Keratinocyte (primary cell): Measurements from ENCODE around the gene TBC1D12. TPM values are rescaled to one million over a fixed set of nuclear protein-coding genes. Genes with fewer than 3 reads are reported as not detected.

Source experiments
- DNase-seq: peaks from one replicate; pipeline ENCODE4 v3.0.0-alpha.2; 2011; ENCODE audit warnings: low read depth, missing footprints, low spot score
- FAIRE-seq: peaks from 2 replicates; lab custom pipeline; 2011; peaks lifted over from hg19 to GRCh38; lab: Jason Lieb, UNC
- H2AFZ ChIP-seq: 2 replicates; pipeline ENCODE4 v1.6.0; 2012; ENCODE audit warnings: low read length, control low read depth, inconsistent platforms; ENCODE audit not compliant: control insufficient read depth
- H3K27ac ChIP-seq: 2 replicates; pipeline ENCODE4 v1.5.1; 2011; ENCODE audit warnings: low read length; ENCODE audit not compliant: control insufficient read depth, insufficient read depth
- H3K27me3 ChIP-seq: 3 replicates; pipeline ENCODE4 v1.6.0; 2011; ENCODE audit warnings: low read length; ENCODE audit not compliant: control insufficient read depth, insufficient read depth; ENCODE audit errors: extremely low read depth
- H3K36me3 ChIP-seq, 2 experiments: 2 replicates in 1 of 2; 3 replicates in 1 of 2; pipeline ENCODE4 v1.5.1; 2011; ENCODE audit warnings: low read length in 2 of 2, mild to moderate bottlenecking in 1 of 2; ENCODE audit not compliant: control insufficient read depth in 2 of 2, insufficient read depth in 2 of 2; ENCODE audit errors: extremely low read depth in 1 of 2
- H3K4me1 ChIP-seq: 3 replicates; pipeline ENCODE4 v1.5.1; 2011; ENCODE audit warnings: low read length; ENCODE audit not compliant: control insufficient read depth, insufficient read depth; ENCODE audit errors: extremely low read depth
- H3K4me2 ChIP-seq: 3 replicates; pipeline ENCODE4 v1.6.0; 2011; ENCODE audit warnings: low read depth, low read length; ENCODE audit not compliant: control insufficient read depth, insufficient read depth; ENCODE audit errors: extremely low read depth
- H3K4me3 ChIP-seq, 3 experiments: fragments of 200-600 bp in 1 of 3; sonication (generic) in 1 of 3; 2 replicates in 2 of 3; 3 replicates in 1 of 3; pipeline ENCODE4 v1.5.1; 2011 to 2016; ENCODE audit warnings: low read length in 3 of 3, mild to moderate bottlenecking in 3 of 3, control low read depth in 2 of 3, inconsistent platforms in 1 of 3, low read depth in 1 of 3, mixed read lengths in 1 of 3, mixed run types in 1 of 3, moderate library complexity in 1 of 3; ENCODE audit not compliant: control insufficient read depth in 2 of 3, insufficient read depth in 2 of 3; ENCODE audit errors: extremely low read depth in 1 of 3
- H3K79me2 ChIP-seq: 2 replicates; pipeline ENCODE4 v1.6.0; 2012; ENCODE audit warnings: low read length; ENCODE audit not compliant: control insufficient read depth, insufficient read depth
- H3K9ac ChIP-seq: 3 replicates; pipeline ENCODE4 v1.6.0; 2011; ENCODE audit warnings: low read length; ENCODE audit not compliant: control insufficient read depth, insufficient read depth; ENCODE audit errors: extremely low read depth
- H3K9me1 ChIP-seq: 3 replicates; pipeline ENCODE4 v1.6.0; 2011; ENCODE audit warnings: low read length; ENCODE audit not compliant: control insufficient read depth, insufficient read depth; ENCODE audit errors: extremely low read depth
- H3K9me3 ChIP-seq: 2 replicates; pipeline ENCODE4 v1.5.1; 2012; ENCODE audit warnings: low read depth, low read length; ENCODE audit not compliant: control insufficient read depth
- H4K20me1 ChIP-seq: 3 replicates; pipeline ENCODE4 v1.6.0; 2011; ENCODE audit warnings: low read length; ENCODE audit not compliant: control insufficient read depth, insufficient read depth; ENCODE audit errors: extremely low read depth
- CTCF ChIP-seq, 3 experiments: IDR thresholded peaks in 1 of 3; conservative IDR thresholded peaks in 1 of 3; optimal IDR thresholded peaks in 1 of 3; 2 replicates in 2 of 3; 3 replicates in 1 of 3; pipeline versions ENCODE3 to v1.5.1; 2011; ENCODE audit warnings: low read length in 3 of 3, mild to moderate bottlenecking in 3 of 3, moderate library complexity in 2 of 3, control low read depth in 1 of 3, inconsistent platforms in 1 of 3; ENCODE audit not compliant: insufficient read depth in 2 of 3; ENCODE audit errors: extremely low read depth in 1 of 3
- EZH2 ChIP-seq: IDR thresholded peaks from one replicate; pipeline ENCODE4 v1.6.1; 2012; ENCODE audit warnings: inconsistent platforms, mild to moderate bottlenecking, low read length, moderate library complexity
- dilution Hi-C: fragments of 300-500 bp; cut with MboI; formaldehyde crosslinking; loops from one replicate; pipeline ENCODE4 v1.7.0; 2020; ENCODE audit warnings: low sequenced_read_pairs; ENCODE audit not compliant: extremely low pct_ligation_motif_present
- polyA plus RNA-seq, 5 experiments: library from polyadenylated mRNA; depleted of rRNA in 3 of 5; stranded (reverse) in 3 of 5; stranded (forward) in 1 of 5; unstranded in 1 of 5; fragments of >200 nt; gene quantifications; 1 replicate in 1 of 5; 2 replicates in 3 of 5; 3 replicates in 1 of 5; pipeline versions ENCODE4 v1.2.1 to v1.2.3, GENCODE V29; 2011 to 2012; ENCODE audit warnings: missing spikeins in 2 of 5, low read depth in 1 of 5, low replicate concordance in 1 of 5

Gene TBC1D12
- polyA plus RNA-seq, 1 donor (not counting 4 experiments of a cell fraction or from before 2014, with no cell fraction given), result 7.0 TPM

GRCh38 chr10:94412449-94412848, 10.1 kb downstream of the TBC1D12 start:
- no peak for FAIRE-seq
- dilution Hi-C loops, result no loop called here
- Histone ChIP-seq H3K9me1 (no peaks in the 10 kb centered on the region), H3K79me2 (peaks cover 51% of the 10 kb centered on the region), H3K36me3 (no peaks in the 10 kb centered on the region), H3K9me3 (no peaks in the 10 kb centered on the region), H4K20me1 (no peaks in the 10 kb centered on the region), H3K9ac (no peak overlapping the region), H3K4me1 (peaks cover 2% of the 10 kb centered on the region), H3K4me2 (no peak overlapping the region), H3K27ac (no peak overlapping the region), H3K27me3 (no peaks in the 10 kb centered on the region), H2AFZ (no peak overlapping the region), H3K4me3 (no peak overlapping the region)
- no peak for DNase-seq
- TF ChIP-seq EZH2, result no peak
- no peak for TF ChIP-seq CTCF (optimal IDR thresholded peaks at IDR 0.05 in 1 of 3, IDR thresholded peaks at IDR 0.05 in 1 of 3, conservative IDR thresholded peaks at IDR 0.05 in 1 of 3; ENCODE audit: extremely low read depth in 1 of 3, insufficient read depth in 2 of 3, low read length in 3 of 3)

- Histone ChIP-seq H3K27me3 (no peaks in the 10 kb centered on the region), H2AFZ (no peak overlapping the region), H3K27ac (no peak overlapping the region), H3K9ac (no peak overlapping the region), H3K36me3 (no peaks in the 10 kb centered on the region), H3K9me1 (no peaks in the 10 kb centered on the region), H3K4me2 (no peak overlapping the region), H3K4me3 (no peak overlapping the region), H3K79me2 (peaks cover 47% of the 10 kb centered on the region), H4K20me1 (no peaks in the 10 kb centered on the region), H3K4me1 (peaks cover 2% of the 10 kb centered on the region), H3K9me3 (no peaks in the 10 kb centered on the region)
- DNase-seq (no peak), FAIRE-seq (no peak)
- no peak for TF ChIP-seq CTCF (optimal IDR thresholded peaks at IDR 0.05 in 1 of 3, IDR thresholded peaks at IDR 0.05 in 1 of 3, conservative IDR thresholded peaks at IDR 0.05 in 1 of 3; ENCODE audit: extremely low read depth in 1 of 3, insufficient read depth in 2 of 3, low read length in 3 of 3)
- dilution Hi-C loops, result no loop called here
Observed at GRCh38 chr10:94413361-94413760, 11.0 kb downstream of the TBC1D12 start.
